SH-SY5Y (cell line): Measurements from ENCODE around the gene RASIP1.

ENCODE experiments used
- GATA2 ChIP-seq: IDR thresholded peaks from 2 replicates; pipeline ENCODE4 v1.6.1; 2011; ENCODE audit warnings: mild to moderate bottlenecking, low read depth, low read length
- GATA3 ChIP-seq: IDR thresholded peaks from 2 replicates; pipeline ENCODE4 v1.6.1; 2011; ENCODE audit warnings: low read depth, mild to moderate bottlenecking, low read length, moderate library complexity

DNA sequence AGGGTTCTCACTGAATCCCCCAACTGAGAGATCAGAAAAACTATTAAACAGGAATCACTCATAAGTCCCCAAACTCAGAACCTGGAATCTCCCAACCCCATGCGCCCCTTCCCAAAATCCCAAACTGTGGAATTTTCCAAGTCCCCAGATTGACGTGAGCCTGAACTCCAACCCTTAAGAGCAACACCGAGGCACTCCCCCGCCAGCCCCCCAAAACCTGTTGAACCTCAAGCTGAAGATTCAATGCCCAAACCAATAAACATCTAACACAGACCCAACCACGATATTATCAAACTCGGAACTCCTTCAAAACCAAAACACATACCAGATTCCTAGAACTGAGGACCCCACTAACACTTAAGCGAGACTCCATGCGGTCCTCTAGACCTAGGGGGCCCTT is 5.7 kb upstream of the RASIP1 start:
- TF ChIP-seq GATA2, result no peak
- TF ChIP-seq GATA3, result no peak
